SK-N-MC (cell line): ENCODE data around the gene CLCNKA.

ENCODE experiments used
- EZH2 ChIP-seq: fragments of 200-600 bp; sonication (generic); IDR thresholded peaks from one replicate; pipeline ENCODE4 v1.6.1; 2017; ENCODE audit warnings: antibody characterized with exemption
- FOXP2 ChIP-seq: optimal IDR thresholded peaks from 2 replicates; pipeline ENCODE3; 2011; ENCODE audit warnings: mild to moderate bottlenecking, moderate library complexity; ENCODE audit not compliant: insufficient read depth; ENCODE audit errors: extremely low read length, control extremely low read depth
- POLR2AphosphoS5 ChIP-seq: IDR thresholded peaks from 2 replicates; pipeline ENCODE4 v1.6.1; 2012; ENCODE audit warnings: mild to moderate bottlenecking, low read depth, low read length, borderline replicate concordance

DNA sequence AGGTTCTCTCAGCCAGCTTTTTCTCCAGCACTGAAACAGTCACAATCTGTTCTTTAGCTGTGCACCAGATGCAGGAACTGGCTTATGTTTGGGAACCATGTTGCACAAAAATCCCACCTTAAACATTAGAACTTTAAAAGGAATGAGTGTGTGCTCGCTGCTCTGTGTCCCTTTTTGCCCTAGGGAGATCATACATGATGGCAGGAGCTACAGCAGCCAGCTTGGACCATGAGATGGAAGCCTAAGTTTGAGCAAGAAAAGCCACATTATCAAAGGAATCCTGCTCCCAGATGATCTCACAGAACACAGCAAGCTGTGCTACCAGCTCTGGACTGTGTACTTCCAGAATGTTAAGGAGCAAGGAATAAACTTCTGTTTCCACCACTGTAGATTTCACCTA is 49.4 kb upstream of the CLCNKA start:
- no peak for TF ChIP-seq POLR2AphosphoS5
- no peak for TF ChIP-seq EZH2
- no peak for TF ChIP-seq FOXP2
